Islet precursor cell (in vitro differentiated cells): Measurements from ENCODE around the gene PROKR2.

Experiments
- DNase-seq: peaks from one replicate; pipeline ENCODE4 v3.0.0-alpha.2; 2018

The PROKR2 gene

GRCh38 chr20:5316188-5317158 lies at the start of gene PROKR2:
TSS of gene PROKR2 (minus strand) at chr20:5316954. CDS start at chr20:5314369, 2,585 bp downstream.
- peak; percentile 81 for DNase-seq

- DNase-seq: peak; percentile 75
Measured at GRCh38 chr20:5364997-5365597, 48.3 kb upstream of the PROKR2 start.

GRCh38 chr20:5364136-5364821 lies 47.5 kb upstream of the PROKR2 start:
- DNase-seq: peak; percentile 51

- no peak for DNase-seq
Measured at GRCh38 chr20:5362771-5363170, 46.0 kb upstream of the PROKR2 start.

GRCh38 chr20:5361176-5361575 lies 44.4 kb upstream of the PROKR2 start:
- no peak for DNase-seq

- DNase-seq: no peak
Measured at GRCh38 chr20:5357946-5358345, 41.2 kb upstream of the PROKR2 start.

GRCh38 chr20:5356941-5357340 lies 40.2 kb upstream of the PROKR2 start:
- no peak for DNase-seq

GRCh38 chr20:5354901-5355300 lies 38.1 kb upstream of the PROKR2 start:
- no peak for DNase-seq

GRCh38 chr20:5353624-5354496 lies 37.1 kb upstream of the PROKR2 start:
- DNase-seq: no peak

GRCh38 chr20:5349448-5349847 lies 32.7 kb upstream of the PROKR2 start:
- DNase-seq: no peak

- no peak for DNase-seq
Measured at GRCh38 chr20:5342021-5342420, 25.3 kb upstream of the PROKR2 start.

GRCh38 chr20:5331340-5331739 lies 14.6 kb upstream of the PROKR2 start:
- DNase-seq: no peak

- DNase-seq: no peak
Measured at GRCh38 chr20:5328268-5328667, 11.5 kb upstream of the PROKR2 start.

GRCh38 chr20:5327356-5327755 lies 10.6 kb upstream of the PROKR2 start:
- DNase-seq: no peak

- no peak for DNase-seq
Measured at GRCh38 chr20:5315807-5316187, 957 bp downstream of the PROKR2 start.

GRCh38 chr20:5313916-5314315 lies 2.8 kb downstream of the PROKR2 start:
- no peak for DNase-seq

- DNase-seq: no peak
Measured at GRCh38 chr20:5312518-5312917, 4.2 kb downstream of the PROKR2 start.

GRCh38 chr20:5309971-5310370 lies 6.8 kb downstream of the PROKR2 start:
- DNase-seq: no peak

- DNase-seq: no peak
Measured at GRCh38 chr20:5298811-5299210, 17.9 kb downstream of the PROKR2 start.

GRCh38 chr20:5297280-5298004 lies 19.3 kb downstream of the PROKR2 start:
- DNase-seq: no peak

GRCh38 chr20:5290596-5290995 lies 26.2 kb downstream of the PROKR2 start:
- DNase-seq: no peak

- peak; percentile 78 for DNase-seq
Measured at GRCh38 chr20:5282561-5282960, 34.2 kb downstream of the PROKR2 start.
